ENCODE measurements around the gene SLC35F4. TPM values are rescaled to one million over a fixed set of nuclear protein-coding genes. Genes with fewer than 3 reads are reported as not detected.

Gene SLC35F4
- total RNA-seq, 2 experiments from 2014 or later = not detected

GRCh38 chr14:57814726-57815125, 51.2 kb downstream of the SLC35F4 start:
- intact Hi-C loops (cut with DNase I, micrococcal nuclease) = no loop called here
- H3K4me3 Mint-ChIP-seq = no peak overlapping the region
- ATAC-seq (ENCODE audit: poor library complexity) (no peak), DNase-seq (no peak)
- Histone ChIP-seq H3K27me3 (ENCODE audit: control insufficient read depth in 1 of 2, insufficient read depth in 2 of 2, low read length in 2 of 2) (no peaks in the 10 kb centered on the region), H3K4me1 (ENCODE audit: insufficient read depth, low read length) (no peaks in the 10 kb centered on the region), H3K36me3 (ENCODE audit: insufficient read depth, low read length) (no peaks in the 10 kb centered on the region), H3K9me3 (ENCODE audit: control insufficient read depth in 1 of 2, insufficient read depth in 1 of 2, low read length in 2 of 2) (no peaks in the 10 kb centered on the region), H3K27ac (ENCODE audit: low read depth in 1 of 2, low read length in 2 of 2) (no peak overlapping the region), H3K4me3 (ENCODE audit: low read length) (no peak overlapping the region)
- no peaks in the 10 kb centered on the region for H3K9me3 Mint-ChIP-seq
- no peaks in the 10 kb centered on the region for H3K27me3 Mint-ChIP-seq
- ChIA-PET POLR2A (no interaction called here), CTCF (no interaction called here)
- H3K27ac Mint-ChIP-seq = no peak overlapping the region
- H3K36me3 Mint-ChIP-seq (ENCODE audit: low read depth) = no peaks in the 10 kb centered on the region
- TF ChIP-seq, protein P1, sequence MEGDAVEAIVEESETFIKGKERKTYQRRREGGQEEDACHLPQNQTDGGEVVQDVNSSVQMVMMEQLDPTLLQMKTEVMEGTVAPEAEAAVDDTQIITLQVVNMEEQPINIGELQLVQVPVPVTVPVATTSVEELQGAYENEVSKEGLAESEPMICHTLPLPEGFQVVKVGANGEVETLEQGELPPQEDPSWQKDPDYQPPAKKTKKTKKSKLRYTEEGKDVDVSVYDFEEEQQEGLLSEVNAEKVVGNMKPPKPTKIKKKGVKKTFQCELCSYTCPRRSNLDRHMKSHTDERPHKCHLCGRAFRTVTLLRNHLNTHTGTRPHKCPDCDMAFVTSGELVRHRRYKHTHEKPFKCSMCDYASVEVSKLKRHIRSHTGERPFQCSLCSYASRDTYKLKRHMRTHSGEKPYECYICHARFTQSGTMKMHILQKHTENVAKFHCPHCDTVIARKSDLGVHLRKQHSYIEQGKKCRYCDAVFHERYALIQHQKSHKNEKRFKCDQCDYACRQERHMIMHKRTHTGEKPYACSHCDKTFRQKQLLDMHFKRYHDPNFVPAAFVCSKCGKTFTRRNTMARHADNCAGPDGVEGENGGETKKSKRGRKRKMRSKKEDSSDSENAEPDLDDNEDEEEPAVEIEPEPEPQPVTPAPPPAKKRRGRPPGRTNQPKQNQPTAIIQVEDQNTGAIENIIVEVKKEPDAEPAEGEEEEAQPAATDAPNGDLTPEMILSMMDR (IDR thresholded peaks at IDR 0.05) = no peak
- no peaks in the 10 kb centered on the region for H3K4me1 Mint-ChIP-seq (ENCODE audit: low read depth)

DNA sequence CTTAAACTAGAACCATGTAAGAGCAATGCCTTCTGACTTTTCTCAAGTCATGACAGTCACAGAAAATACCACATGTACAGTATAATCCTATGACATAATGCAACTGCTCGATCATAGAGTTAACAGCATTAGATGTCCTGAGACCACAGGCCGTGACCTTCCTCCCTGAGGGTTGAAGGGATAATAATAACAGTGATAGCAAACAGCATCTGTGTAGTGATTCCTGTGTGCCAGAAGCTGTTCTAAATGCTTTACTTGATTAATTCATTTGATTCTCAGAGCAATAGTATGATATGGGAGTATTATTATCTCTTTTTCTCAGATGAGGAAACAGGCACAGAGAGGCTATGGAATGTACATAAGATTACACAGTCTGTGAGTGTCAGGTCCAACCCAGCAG, 53.2 kb downstream of the SLC35F4 start:
- H3K9me3 Mint-ChIP-seq = no peaks in the 10 kb centered on the region
- intact Hi-C loops (cut with DNase I, micrococcal nuclease) = no loop called here
- CTCF ChIA-PET = no interaction called here

DNA sequence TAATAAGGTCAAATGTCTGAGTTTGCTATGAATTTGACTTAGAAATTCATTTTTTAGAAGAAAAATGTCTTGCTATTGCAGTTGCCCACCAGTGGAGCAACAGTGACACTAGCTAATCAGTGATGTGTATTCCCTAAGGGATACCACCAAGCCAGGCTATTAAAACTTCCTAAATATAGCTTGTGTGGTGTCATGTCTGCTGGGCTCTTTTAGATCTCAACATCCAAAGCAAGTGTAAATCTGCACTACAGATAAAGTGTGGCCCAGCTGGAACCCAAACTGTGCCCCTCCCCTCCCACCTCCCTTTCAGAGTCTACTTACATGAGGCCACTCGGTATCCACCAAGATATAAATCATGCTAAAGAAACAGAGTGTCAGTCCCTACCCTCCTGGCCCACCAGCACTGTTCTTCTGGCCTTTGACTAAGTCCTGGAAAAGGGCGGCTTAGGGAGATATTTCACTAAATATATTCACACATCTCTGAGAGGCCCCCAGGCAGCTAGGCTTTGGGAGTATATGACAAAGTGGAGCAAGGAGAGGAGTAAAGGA, 53.8 kb downstream of the SLC35F4 start:
- Histone ChIP-seq H3K27ac (ENCODE audit: low read depth in 1 of 2, low read length in 2 of 2) (no peak overlapping the region), H3K4me1 (ENCODE audit: insufficient read depth, low read length) (no peaks in the 10 kb centered on the region), H3K27me3 (ENCODE audit: control insufficient read depth in 1 of 2, insufficient read depth in 2 of 2, low read length in 2 of 2) (no peaks in the 10 kb centered on the region), H3K4me3 (ENCODE audit: low read length) (no peak overlapping the region), H3K9me3 (ENCODE audit: control insufficient read depth in 1 of 2, insufficient read depth in 1 of 2, low read length in 2 of 2) (no peaks in the 10 kb centered on the region), H3K36me3 (ENCODE audit: insufficient read depth, low read length) (no peaks in the 10 kb centered on the region)
- no peak overlapping the region for H3K27ac Mint-ChIP-seq
- POLR2A ChIA-PET = no interaction called here
- H3K4me3 Mint-ChIP-seq = no peak overlapping the region
- CTCF ChIA-PET = no interaction called here
- intact Hi-C loops (cut with DNase I, micrococcal nuclease) = no loop called here
- no peaks in the 10 kb centered on the region for H3K4me1 Mint-ChIP-seq (ENCODE audit: low read depth)
- no peaks in the 10 kb centered on the region for H3K36me3 Mint-ChIP-seq (ENCODE audit: low read depth)
- no peak for ATAC-seq (ENCODE audit: poor library complexity)
- no peaks in the 10 kb centered on the region for H3K27me3 Mint-ChIP-seq
- H3K9me3 Mint-ChIP-seq = no peaks in the 10 kb centered on the region
- TF ChIP-seq, protein P1 (IDR thresholded peaks at IDR 0.05) = no peak
- no peak for DNase-seq

More for the DNA sequence above, 53.2 kb downstream of the SLC35F4 start:
- Mint-ChIP-seq H3K4me1 (ENCODE audit: low read depth) (no peaks in the 10 kb centered on the region), H3K36me3 (ENCODE audit: low read depth) (no peaks in the 10 kb centered on the region), H3K27me3 (no peaks in the 10 kb centered on the region), H3K4me3 (no peak overlapping the region), H3K27ac (no peak overlapping the region)
- DNase-seq (no peak), ATAC-seq (ENCODE audit: poor library complexity) (no peak)
- Histone ChIP-seq H3K4me1 (ENCODE audit: insufficient read depth, low read length) (no peaks in the 10 kb centered on the region), H3K9me3 (ENCODE audit: control insufficient read depth in 1 of 2, insufficient read depth in 1 of 2, low read length in 2 of 2) (no peaks in the 10 kb centered on the region), H3K4me3 (ENCODE audit: low read length) (no peak overlapping the region), H3K36me3 (ENCODE audit: insufficient read depth, low read length) (no peaks in the 10 kb centered on the region), H3K27ac (ENCODE audit: low read depth in 1 of 2, low read length in 2 of 2) (no peak overlapping the region), H3K27me3 (ENCODE audit: control insufficient read depth in 1 of 2, insufficient read depth in 2 of 2, low read length in 2 of 2) (no peaks in the 10 kb centered on the region)
- POLR2A ChIA-PET = no interaction called here
- TF ChIP-seq, protein P1 (IDR thresholded peaks at IDR 0.05) = no peak
